ENCODE results near the gene DNAH12.

DNAH12 gene

DNA sequence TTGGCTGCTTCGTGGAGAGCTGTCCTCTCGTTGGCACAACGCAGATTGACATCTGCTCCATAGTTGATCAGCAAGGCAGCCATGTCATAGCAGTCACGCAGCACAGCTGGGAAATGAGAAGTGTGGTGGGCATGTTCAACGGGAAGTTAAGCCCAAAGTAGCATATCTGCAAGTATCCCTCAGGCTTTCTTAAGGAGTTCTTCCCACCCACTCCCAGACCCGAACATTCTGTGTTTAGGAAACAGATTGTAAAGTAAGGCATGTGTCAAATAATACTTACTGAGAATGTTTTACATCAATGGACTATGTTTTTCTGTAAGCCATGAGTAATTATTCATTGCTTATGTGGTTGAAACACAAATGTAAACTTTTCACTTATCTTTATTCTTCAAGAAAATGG, 260.8 kb downstream of the DNAH12 start:
- TF ChIP-seq, protein P1, sequence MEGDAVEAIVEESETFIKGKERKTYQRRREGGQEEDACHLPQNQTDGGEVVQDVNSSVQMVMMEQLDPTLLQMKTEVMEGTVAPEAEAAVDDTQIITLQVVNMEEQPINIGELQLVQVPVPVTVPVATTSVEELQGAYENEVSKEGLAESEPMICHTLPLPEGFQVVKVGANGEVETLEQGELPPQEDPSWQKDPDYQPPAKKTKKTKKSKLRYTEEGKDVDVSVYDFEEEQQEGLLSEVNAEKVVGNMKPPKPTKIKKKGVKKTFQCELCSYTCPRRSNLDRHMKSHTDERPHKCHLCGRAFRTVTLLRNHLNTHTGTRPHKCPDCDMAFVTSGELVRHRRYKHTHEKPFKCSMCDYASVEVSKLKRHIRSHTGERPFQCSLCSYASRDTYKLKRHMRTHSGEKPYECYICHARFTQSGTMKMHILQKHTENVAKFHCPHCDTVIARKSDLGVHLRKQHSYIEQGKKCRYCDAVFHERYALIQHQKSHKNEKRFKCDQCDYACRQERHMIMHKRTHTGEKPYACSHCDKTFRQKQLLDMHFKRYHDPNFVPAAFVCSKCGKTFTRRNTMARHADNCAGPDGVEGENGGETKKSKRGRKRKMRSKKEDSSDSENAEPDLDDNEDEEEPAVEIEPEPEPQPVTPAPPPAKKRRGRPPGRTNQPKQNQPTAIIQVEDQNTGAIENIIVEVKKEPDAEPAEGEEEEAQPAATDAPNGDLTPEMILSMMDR (IDR thresholded peaks at IDR 0.05; ENCODE audit: insufficient read depth, low read depth, low read length, missing control alignments): no peak
- H3K4me3 ChIP-seq (ENCODE audit: low read length): no peak overlapping the region
- DNase-seq (ENCODE audit: low read depth): no peak

DNA sequence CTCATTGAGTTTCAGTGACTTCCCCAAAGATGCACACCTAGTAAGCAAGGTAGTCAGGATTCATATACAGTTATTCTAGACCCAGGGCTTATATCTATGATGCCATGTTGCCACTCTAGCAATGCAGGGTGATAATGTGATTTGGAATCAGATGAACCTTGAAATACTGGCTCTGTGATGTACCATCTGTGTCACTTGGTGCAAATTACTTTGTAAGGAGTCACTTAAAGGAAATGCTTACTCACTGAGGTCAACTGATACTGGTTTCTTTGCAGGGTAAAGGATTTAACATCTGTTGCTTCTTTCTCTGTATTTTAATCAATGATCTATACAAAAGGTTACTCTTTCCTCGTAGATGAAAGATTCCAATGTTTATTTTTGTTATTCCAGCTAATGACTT, 262.4 kb downstream of the DNAH12 start:
- H3K4me3 ChIP-seq (ENCODE audit: low read length): no peak overlapping the region
- DNase-seq (ENCODE audit: low read depth): peak; percentile 51
- TF ChIP-seq, protein P1 (IDR thresholded peaks at IDR 0.05; ENCODE audit: insufficient read depth, low read depth, low read length, missing control alignments): no peak

DNA sequence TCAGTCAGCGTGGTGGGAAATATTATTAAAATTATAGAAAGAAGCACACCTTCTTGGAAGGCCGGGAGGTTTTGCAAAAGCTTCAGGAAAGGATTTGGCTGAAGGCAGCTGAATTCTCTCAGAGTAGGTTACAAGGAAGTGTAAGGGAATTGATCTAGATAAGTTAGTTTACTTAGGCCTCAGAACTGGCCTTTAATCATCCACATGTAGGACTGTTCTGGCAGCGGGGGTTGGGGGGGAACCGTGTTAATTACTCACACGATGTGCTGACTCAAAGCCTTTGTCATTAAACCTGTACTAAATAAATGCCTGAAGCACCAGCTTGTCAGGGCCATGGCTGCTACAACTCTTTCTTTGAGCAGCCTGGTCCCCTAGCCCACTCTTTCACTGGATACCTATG, 264.5 kb downstream of the DNAH12 start:
- no peak overlapping the region for H3K4me3 ChIP-seq (ENCODE audit: low read length)
- TF ChIP-seq, protein P1 (IDR thresholded peaks at IDR 0.05; ENCODE audit: insufficient read depth, low read depth, low read length, missing control alignments): no peak
- DNase-seq (ENCODE audit: low read depth): peak; percentile 44

DNA sequence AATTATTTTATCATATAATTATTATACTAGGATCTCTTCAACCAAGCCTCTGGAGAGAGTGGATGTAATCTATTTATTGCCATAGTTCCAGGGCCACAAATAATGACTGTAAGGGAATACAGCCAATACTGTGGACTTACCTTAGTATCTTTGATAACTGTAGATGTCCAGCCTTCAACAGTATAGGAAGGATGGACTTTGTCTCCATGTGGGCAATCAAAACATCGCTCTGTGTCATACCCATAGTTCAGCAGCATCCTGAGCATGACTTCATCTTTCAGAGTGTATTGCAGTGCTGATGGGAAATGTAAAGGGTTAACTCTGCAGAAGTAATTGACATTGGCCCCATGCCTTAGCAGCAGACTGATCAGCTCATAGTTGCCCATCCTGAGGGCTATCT, 265.9 kb downstream of the DNAH12 start:
- TF ChIP-seq, protein P1 (IDR thresholded peaks at IDR 0.05; ENCODE audit: insufficient read depth, low read depth, low read length, missing control alignments): no peak
- no peak overlapping the region for H3K4me3 ChIP-seq (ENCODE audit: low read length)
- DNase-seq (ENCODE audit: low read depth): no peak

DNA sequence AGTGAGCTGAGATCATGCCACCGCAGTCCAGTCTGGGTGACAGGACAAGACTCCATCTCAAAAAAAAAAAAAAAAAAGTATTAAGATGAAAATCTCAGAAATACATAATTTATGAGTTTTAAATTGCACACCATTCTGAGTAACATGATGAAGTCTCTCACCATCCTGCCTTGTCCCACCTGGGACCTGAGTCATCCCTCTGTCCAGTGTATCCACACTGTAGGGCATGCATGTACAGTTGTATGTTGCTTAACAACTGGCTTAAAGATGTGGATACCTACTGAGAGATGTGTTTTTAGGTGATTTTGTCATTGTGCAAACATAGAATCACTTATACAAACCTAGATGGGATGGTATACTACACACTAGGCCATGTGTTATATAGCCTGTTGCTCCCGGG, 268.8 kb downstream of the DNAH12 start:
- peak; percentile 27 for DNase-seq (ENCODE audit: low read depth)
- no peak overlapping the region for H3K4me3 ChIP-seq (ENCODE audit: low read length)
- TF ChIP-seq, protein P1 (IDR thresholded peaks at IDR 0.05; ENCODE audit: insufficient read depth, low read depth, low read length, missing control alignments): no peak

DNA sequence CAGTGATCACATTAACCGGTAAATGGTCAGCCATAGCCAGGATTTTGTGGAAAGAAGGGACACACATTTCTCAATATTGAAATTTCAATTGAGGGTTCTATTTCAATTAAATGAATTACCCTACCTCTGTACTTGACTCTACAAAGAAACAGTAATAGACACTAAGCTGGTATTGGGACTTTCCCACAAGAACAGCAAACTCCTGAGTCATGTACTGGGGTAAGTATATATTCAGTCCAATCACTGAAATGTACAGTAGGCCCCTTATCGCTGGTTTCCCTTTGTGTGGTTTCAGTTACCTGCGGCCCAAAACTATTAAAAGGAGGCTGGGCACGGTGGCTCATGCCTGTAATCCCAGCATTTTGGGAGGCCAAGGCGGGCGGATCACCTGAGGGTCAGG, 269.3 kb downstream of the DNAH12 start:
- DNase-seq (ENCODE audit: low read depth): peak; percentile 16
- no peak overlapping the region for H3K4me3 ChIP-seq (ENCODE audit: low read length)
- TF ChIP-seq, protein P1 (IDR thresholded peaks at IDR 0.05; ENCODE audit: insufficient read depth, low read depth, low read length, missing control alignments): no peak

DNA sequence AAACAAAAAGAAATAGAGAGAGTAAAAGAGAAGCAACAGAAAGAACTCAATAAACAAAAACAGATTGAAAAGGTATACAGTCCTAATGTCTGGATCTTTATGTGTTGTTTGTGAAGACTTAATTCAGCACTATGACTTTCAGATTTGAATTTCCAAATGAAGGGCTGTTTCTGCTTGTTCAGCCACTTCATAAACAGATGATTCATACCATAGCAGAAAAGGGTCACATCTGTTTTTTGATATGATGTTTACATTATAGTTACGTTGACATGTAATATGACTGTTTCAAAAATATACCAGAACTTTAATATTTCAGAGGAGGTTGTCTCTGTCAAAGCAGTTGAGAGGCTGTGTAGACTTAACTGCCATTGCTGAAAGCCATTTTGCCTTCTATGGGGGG, 275.7 kb downstream of the DNAH12 start:
- H3K4me3 ChIP-seq (ENCODE audit: low read length): no peak overlapping the region
- TF ChIP-seq, protein P1 (IDR thresholded peaks at IDR 0.05; ENCODE audit: insufficient read depth, low read depth, low read length, missing control alignments): no peak
- DNase-seq (ENCODE audit: low read depth): no peak
